Thoracic aorta (tissue), 2 donors: ENCODE data around the gene HMGN4. TPM values are rescaled to one million over a fixed set of nuclear protein-coding genes. Genes with fewer than 3 reads are reported as not detected.

ENCODE experiments used
- ATAC-seq: fragments of 150-250 bp; one replicate; pipeline ENCODE4 v1.8.0; 2017; ENCODE audit warnings: low read depth; ENCODE audit not compliant: insufficient number of reproducible peaks, low FRiP score
- DNase-seq: peaks from one replicate; pipeline ENCODE4 v3.0.0-alpha.2; 2020; ENCODE audit warnings: low spot score
- H3K27ac ChIP-seq, 2 donors: fragments of 200-600 bp; sonication (generic); 1 replicate in 1 of 2; 2 replicates in 1 of 2; pipeline ENCODE4 v1.5.1; 2016; ENCODE audit warnings: mild to moderate bottlenecking in 2 of 2, moderate library complexity in 2 of 2
- H3K27me3 ChIP-seq: fragments of 200-600 bp; sonication (generic); replicated peaks from 2 replicates; pipeline ENCODE4 v1.6.0; 2016; ENCODE audit warnings: mild to moderate bottlenecking; ENCODE audit not compliant: insufficient read depth
- H3K36me3 ChIP-seq: fragments of 200-600 bp; sonication (generic); one replicate; pipeline ENCODE4 v1.5.1; 2016
- H3K4me1 ChIP-seq, 2 donors: fragments of 200-600 bp; sonication (generic); 1 replicate in 1 of 2; 2 replicates in 1 of 2; pipeline versions ENCODE4 v1.5.1 to v1.6.0; 2016; ENCODE audit warnings: low read depth in 2 of 2, mild to moderate bottlenecking in 1 of 2; ENCODE audit not compliant: control insufficient read depth in 1 of 2
- H3K4me3 ChIP-seq: fragments of 200-600 bp; sonication (generic); 2 replicates; pipeline ENCODE4 v1.5.1; 2016; ENCODE audit warnings: mild to moderate bottlenecking
- H3K9me3 ChIP-seq: fragments of 200-600 bp; sonication (generic); 2 replicates; pipeline ENCODE4 v1.5.1; 2016
- CTCF ChIP-seq: fragments of 200-600 bp; sonication (generic); IDR thresholded peaks from one replicate; pipeline ENCODE4 v1.5.1; 2019; ENCODE audit warnings: antibody characterized with exemption
- total RNA-seq, 2 donors: library from RNA; depleted of rRNA; stranded (reverse); fragments of >200 nt; gene quantifications; one replicate each; pipeline versions ENCODE4 v1.1.0 to v1.2.3, GENCODE V29; 2016

The HMGN4 gene
- total RNA-seq, 2 donors from 2014 or later: 41.3 to 45.9 TPM

- Histone ChIP-seq H3K27me3 (no peaks in the 10 kb centered on the region), H3K4me3 (peak overlapping the region; percentile 70), H3K4me1 (peaks cover 7 to 27% of the 10 kb centered on the region in 2 donors), H3K27ac (peak overlapping the region; percentile 72 to 91), H3K9me3 (no peaks in the 10 kb centered on the region), H3K36me3 (no peaks in the 10 kb centered on the region)
- ATAC-seq (no peak), DNase-seq (no peak)
- TF ChIP-seq CTCF: no peak
These were observed 14.5 kb downstream of the HMGN4 start for GRCh38 chr6:26552640-26553188.

GRCh38 chr6:26553264-26553634 lies 15.1 kb downstream of the HMGN4 start:
- Histone ChIP-seq H3K4me3 (peak overlapping the region; percentile 70), H3K27ac (peak overlapping the region; percentile 72 to 91), H3K9me3 (no peaks in the 10 kb centered on the region), H3K36me3 (no peaks in the 10 kb centered on the region), H3K27me3 (no peaks in the 10 kb centered on the region), H3K4me1 (peaks cover 7 to 27% of the 10 kb centered on the region in 2 donors)
- ATAC-seq (peak; percentile 59), DNase-seq (no peak)
- TF ChIP-seq CTCF: no peak

GRCh38 chr6:26553635-26554446 lies 15.7 kb downstream of the HMGN4 start:
- TF ChIP-seq CTCF: no peak
- peak overlapping the region; percentile 70 for H3K4me3 ChIP-seq
- H3K27me3 ChIP-seq: no peaks in the 10 kb centered on the region
- H3K27ac ChIP-seq: peak overlapping the region; percentile 72 to 91
- DNase-seq: peak; percentile 45
- peaks cover 7 to 27% of the 10 kb centered on the region in 2 donors for H3K4me1 ChIP-seq
- no peaks in the 10 kb centered on the region for H3K36me3 ChIP-seq
- peak; percentile 92 for ATAC-seq
- no peaks in the 10 kb centered on the region for H3K9me3 ChIP-seq

- no peak for ATAC-seq
- H3K27ac ChIP-seq: peak overlapping the region; percentile 22 to 91
These were observed 16.2 kb downstream of the HMGN4 start for GRCh38 chr6:26554447-26554696.

More at GRCh38 chr6:26554447-26554696, 16.2 kb downstream of the HMGN4 start:
- Histone ChIP-seq H3K4me3 (peak overlapping the region; percentile 70), H3K4me1 (peaks cover 7 to 27% of the 10 kb centered on the region in 2 donors), H3K9me3 (no peaks in the 10 kb centered on the region), H3K27me3 (no peaks in the 10 kb centered on the region), H3K36me3 (no peaks in the 10 kb centered on the region)
- TF ChIP-seq CTCF: no peak
- DNase-seq: no peak
